GM18519 (cell line): ENCODE data around the gene FGF8.

ENCODE experiments used
- ATAC-seq: cut with Tn5 transposase; IDR thresholded peaks from one replicate; pipeline ENCODE4 v1.9.1; 2021; ENCODE audit warnings: mild to moderate bottlenecking, moderate library complexity; ENCODE audit not compliant: unreplicated experiment, low FRiP score

FGF8 gene

DNA sequence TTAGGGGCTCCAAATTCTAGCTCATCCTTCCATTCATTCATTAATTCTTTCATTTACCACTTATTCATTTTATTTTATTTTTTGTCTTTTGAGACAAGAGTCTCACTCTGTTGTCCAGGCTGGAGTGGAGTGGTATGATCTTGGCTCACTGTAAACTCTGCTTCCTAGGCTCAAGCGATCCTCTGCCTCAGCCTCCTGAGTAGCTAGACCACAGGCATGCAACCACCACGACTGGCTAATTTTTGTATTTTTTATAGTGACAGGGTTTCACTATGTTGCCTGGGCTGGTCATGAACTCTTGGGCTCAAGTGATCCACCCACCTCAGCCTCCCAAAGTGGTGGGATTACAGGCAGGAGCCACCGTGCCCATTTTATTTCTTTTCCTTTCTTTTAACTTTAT, 31.6 kb downstream of the FGF8 start:
- ATAC-seq, result no peak

DNA sequence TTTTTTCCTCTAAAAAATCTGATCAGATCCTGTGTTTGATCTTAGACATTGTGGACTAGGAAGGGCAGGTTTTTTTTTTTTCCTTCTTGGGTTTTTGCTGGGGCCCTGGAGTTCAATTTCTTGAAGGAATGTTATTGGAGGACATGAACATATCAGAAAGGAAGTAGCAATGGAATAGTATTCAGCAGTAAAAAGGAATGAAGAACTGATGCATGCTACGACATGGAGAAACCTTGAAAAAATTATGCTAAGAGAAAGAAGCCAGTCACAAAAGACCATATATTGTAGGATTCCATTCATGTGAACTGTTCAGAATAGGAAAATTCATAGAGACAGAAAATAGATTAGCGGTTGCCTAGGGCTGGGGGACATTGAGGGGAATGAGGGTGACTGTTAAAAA, 34.0 kb downstream of the FGF8 start:
- no peak for ATAC-seq

DNA sequence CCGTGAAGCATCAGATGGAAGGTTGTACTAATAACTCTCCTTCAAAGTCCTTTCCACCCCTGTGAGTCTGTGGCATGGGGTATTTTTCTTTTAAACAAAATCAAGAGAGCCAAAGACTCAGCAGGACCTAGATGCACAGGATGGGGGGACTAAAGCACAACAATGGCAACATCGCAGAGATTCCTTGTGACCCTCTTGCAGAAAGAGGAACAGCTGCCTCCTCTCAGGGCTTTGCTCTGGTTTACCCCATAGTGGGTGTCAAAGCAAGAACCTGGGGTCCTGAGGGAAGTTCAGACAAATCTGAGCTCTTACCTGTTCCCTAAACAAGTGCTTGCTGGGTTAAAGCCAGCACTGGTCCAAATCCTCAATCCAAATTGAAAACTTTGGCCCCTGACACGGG, 39.2 kb downstream of the FGF8 start:
- ATAC-seq, result no peak

DNA sequence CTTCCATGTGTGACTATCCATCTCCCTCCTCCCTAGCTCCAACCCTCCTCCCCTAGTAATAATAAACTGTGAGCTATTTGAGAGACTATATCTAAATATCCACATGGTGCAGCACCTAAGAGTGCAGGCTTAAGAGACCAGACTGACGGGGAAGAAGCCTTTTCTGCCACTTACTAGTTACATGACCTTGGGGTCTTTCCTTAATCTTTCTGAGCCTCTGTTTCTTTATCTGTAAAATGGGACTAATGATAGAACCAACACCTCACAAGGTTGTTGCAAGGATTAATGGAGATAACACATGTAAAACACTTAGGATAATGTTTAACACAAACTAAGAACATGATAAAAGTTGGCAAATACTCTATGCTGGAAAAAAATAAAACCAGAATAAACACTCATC, 43.8 kb downstream of the FGF8 start:
- ATAC-seq, result no peak

DNA sequence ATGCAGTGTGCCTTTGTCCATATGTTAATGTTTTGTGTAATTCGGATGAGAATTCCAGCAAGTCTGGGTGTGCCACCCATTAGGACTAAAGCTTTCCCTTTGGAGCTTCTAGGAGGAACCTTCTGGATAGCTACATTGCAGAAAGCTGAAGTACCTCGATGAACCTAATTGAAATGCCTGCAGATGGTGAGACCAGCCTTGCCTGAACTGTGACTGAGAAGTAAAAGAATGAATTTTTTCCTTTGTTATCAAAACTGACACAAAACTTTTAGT, 49.9 kb downstream of the FGF8 start:
- no peak for ATAC-seq

DNA sequence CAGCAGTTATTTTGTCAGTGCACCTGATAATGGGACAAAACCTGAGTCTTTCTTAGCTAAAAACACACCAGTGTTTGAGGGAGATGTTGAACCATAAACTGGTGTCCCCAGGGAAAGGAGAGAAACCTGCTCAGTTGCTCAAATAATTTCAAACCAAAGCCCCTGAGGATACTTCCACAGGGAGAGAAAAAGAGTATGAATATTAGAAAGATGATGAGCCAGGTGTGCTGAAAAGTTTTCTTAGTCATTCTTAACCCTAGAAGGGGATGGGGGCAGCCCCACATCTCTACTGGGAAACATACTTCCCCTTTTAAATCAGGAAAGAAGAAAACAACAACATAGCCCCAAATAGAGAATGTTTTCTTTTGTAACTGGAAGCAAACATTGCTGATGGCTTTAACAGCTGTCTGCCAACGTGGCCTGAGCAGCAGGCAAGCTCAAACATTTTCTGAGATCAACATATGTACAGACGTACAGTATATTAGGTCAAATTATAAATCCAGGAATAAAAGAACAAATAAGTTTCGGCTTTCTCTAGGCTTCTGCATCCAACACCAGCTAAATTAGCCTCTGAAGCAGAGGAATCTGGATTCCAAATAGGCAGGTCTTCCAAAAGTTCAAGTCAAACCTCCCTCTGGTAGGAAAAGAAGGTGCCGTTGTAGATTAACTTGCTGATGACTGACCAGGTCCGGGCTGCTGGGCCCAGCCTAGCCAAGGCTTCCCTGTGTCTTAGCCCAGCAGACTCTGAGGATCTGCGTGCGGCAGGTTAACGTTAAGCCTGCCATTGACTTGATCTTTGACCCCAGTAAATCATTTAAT, 50.4 kb downstream of the FGF8 start:
- no peak for ATAC-seq

DNA sequence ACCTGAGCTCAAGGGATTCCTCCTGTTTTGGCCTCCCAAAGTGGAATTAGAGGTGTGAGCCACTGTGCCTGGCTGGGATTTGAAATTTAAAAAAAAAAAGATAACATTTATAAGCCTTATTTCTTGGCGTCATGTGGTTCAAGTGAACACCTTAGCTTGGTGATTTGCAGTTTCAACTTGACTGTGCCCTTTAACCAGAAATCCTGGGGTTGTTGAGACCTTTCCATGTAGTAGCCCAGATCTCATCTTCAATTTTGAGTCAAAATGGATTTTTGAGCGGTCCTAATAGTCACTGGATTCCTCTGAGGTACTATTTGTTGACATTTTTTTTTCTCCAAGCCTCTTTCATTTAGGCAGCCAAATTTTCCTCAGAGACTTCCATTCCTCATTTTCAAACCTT, 51.5 kb downstream of the FGF8 start:
- ATAC-seq, result no peak

DNA sequence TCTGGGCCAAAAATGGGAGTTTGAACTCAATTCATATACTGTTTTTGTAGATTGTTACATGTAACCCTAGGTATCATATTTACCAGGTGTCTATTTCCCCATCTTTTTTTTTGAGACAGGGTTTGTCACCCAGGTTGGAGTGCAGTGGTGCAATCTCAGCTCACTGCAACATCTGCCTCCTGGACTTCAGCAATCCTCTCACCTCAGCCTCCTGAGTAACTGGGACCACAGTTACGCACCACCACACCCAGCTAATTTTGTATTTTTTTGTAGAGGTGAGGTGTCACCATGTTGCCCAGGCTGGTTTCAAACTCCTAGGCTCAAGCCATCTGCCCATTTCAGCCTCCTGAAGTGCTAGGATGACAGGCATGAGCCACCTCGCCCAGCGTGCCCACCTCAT, 52.7 kb downstream of the FGF8 start:
- no peak for ATAC-seq

DNA sequence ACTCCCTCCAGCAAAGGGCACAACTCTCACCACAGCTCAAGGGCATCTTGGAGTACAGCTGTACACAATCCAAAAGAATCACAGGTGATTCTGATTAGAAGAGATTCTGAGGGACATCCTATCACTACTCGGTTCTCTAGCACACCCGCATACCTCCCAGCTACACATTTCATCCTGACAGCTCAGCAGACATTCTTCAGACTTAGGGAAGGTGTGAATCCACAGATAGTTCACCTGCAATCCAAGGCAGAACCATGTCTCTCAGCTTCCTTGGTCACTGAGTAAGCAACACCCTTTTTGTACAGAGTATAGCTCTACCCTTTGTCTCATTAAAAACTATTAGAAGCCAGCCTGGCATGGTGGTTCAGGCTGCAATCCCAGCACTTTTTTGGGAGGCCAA, 54.1 kb downstream of the FGF8 start:
- ATAC-seq, result no peak

DNA sequence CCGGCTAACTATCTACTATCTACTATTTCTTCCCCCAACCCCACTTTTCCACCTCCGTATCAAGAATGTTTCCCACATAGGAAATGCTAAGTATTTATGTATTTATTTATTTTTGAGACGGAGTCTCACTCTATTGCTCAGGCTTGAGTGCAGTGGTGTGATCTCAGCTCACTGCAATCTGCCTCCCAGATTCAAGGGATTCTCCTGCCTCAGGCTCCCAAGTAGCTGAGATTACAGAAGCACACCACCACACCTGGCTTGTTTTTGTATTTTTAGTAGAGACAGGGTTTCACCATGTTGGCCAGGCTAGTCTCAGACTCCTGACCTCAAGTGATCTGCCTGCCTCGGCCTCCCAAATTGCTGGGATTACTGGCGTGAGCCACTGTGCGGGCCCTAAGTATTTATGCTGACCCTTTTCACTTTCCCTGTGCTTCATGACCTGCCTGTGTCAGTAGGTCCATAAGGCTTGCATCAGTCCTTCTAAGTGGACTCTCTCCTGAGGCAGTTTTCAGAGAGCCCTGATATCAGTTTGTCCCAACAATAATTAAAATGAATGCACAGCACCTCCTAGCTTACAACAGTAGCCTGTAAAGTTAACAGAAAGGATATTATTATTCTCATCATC, 55.2 kb downstream of the FGF8 start:
- ATAC-seq, result no peak
